ENCODE data around the gene COL21A1. TPM values are rescaled to one million over a fixed set of nuclear protein-coding genes. Genes with fewer than 3 reads are reported as not detected.

COL21A1 gene
- total and polyA plus RNA-seq, 2 of the 4 experiments (the other 2 are of a cell fraction) = 0.05 TPM; not detected in 1

- no peak overlapping the region for H3K4me3 ChIP-seq (ENCODE audit: insufficient read depth, low read depth, low read length)
Measured at GRCh38 chr6:56246541-56246880, 869 bp downstream of the COL21A1 start.

More at GRCh38 chr6:56246541-56246880, 869 bp downstream of the COL21A1 start:
- 78% methylated on average over 1 of the region's 5 CpGs; no CpG with 5 or more reads in 1 of the 2 experiments for WGBS, 2 experiments (ENCODE audit: extremely low coverage in 2 of 2, insufficient read length in 1 of 2)
- Histone ChIP-seq H2AFZ (replicated peaks; ENCODE audit: low read length, poor library complexity) (no peak overlapping the region), H3K36me3 (ENCODE audit: control insufficient read depth, insufficient read depth, low read length) (no peaks in the 10 kb centered on the region), H3K23ac (ENCODE audit: low read depth, low read length) (no peak overlapping the region), H4K20me1 (ENCODE audit: insufficient read depth, low read length) (no peaks in the 10 kb centered on the region), H3K9me3 (ENCODE audit: control insufficient read depth, insufficient read depth, low read length) (no peaks in the 10 kb centered on the region), H3K18ac (ENCODE audit: low read depth, low read length) (no peak overlapping the region), H3K4me1 (ENCODE audit: control insufficient read depth, insufficient read depth, low read length) (no peaks in the 10 kb centered on the region), H3K4me2 (ENCODE audit: low read depth, low read length) (no peak overlapping the region), H2BK20ac (ENCODE audit: low read depth, low read length) (no peak overlapping the region), H3K27me3 (ENCODE audit: control insufficient read depth, insufficient read depth, low read length) (peaks cover 20% of the 10 kb centered on the region), H2BK15ac (ENCODE audit: low read depth, low read length) (no peak overlapping the region), H3K79me1 (ENCODE audit: low read depth in 1 of 2, low read length in 2 of 2) (no peaks in the 10 kb centered on the region), H2BK5ac (ENCODE audit: low read depth, low read length, poor library complexity, severe bottlenecking) (no peak overlapping the region), H3K27ac (ENCODE audit: insufficient read depth, low read length) (no peak overlapping the region), H3K56ac (ENCODE audit: extremely low read depth, insufficient read depth, low read length) (no peak overlapping the region), H2AK5ac (ENCODE audit: low read depth, low read length) (no peak overlapping the region), H3K9ac (ENCODE audit: low read depth, low read length) (no peak overlapping the region), H2AK9ac (replicated peaks; ENCODE audit: low read depth, low read length, poor library complexity) (no peak overlapping the region), H4K8ac (ENCODE audit: low read depth in 2 of 2, low read length in 2 of 2) (no peak overlapping the region), H4K5ac (ENCODE audit: low read depth, low read length) (no peak overlapping the region), H3K14ac (replicated peaks; ENCODE audit: low read depth, low read length) (no peak overlapping the region), H2BK120ac (ENCODE audit: low read depth, low read length) (no peak overlapping the region), H4K91ac (ENCODE audit: insufficient read depth, low read depth, low read length) (no peak overlapping the region), H3K4ac (ENCODE audit: low read depth, low read length) (no peak overlapping the region), H3K9me1 (ENCODE audit: insufficient read depth, low read length) (no peaks in the 10 kb centered on the region)
- no peak for TF ChIP-seq CHD1 (IDR thresholded peaks at IDR 0.05; ENCODE audit: low read depth, low read length)
- no peak for DNase-seq
- dilution Hi-C loops (cut with HindIII; ENCODE audit: low sequenced_read_pairs, unreplicated experiment) (no loop called here), in situ Hi-C loops (cut with MboI; ENCODE audit: low sequenced_read_pairs) (no loop called here), intact Hi-C loops (cut with micrococcal nuclease) (no loop called here)
- no peak for ATAC-seq (ENCODE audit: low read depth)
- BruUV-seq (replicated peaks) = no TSS peak
- ChIA-PET POLR2A (ENCODE audit: unreplicated experiment) (no interaction called here), CTCF (no interaction called here)

Data from IMR-90 (cell line).